DMS114 treated with DMSO at 0.1 percent for 48 hours (cell line): Measurements from ENCODE around the gene FNIP1.
"Not testable (repeated sequence)": the region's sequence is repeated elsewhere in the genome, so short reads cannot be mapped to it uniquely, and the experiment has no call there.

Source experiments
- DNase-seq: peaks from one replicate; lab custom pipeline; 2025; ENCODE audit not compliant: unreplicated experiment; lab: John Stamatoyannopoulos, UW

FNIP1 gene

GRCh38 chr5:131641494-131641893 lies 155.3 kb downstream of the FNIP1 start:
- no peak for DNase-seq

DNA sequence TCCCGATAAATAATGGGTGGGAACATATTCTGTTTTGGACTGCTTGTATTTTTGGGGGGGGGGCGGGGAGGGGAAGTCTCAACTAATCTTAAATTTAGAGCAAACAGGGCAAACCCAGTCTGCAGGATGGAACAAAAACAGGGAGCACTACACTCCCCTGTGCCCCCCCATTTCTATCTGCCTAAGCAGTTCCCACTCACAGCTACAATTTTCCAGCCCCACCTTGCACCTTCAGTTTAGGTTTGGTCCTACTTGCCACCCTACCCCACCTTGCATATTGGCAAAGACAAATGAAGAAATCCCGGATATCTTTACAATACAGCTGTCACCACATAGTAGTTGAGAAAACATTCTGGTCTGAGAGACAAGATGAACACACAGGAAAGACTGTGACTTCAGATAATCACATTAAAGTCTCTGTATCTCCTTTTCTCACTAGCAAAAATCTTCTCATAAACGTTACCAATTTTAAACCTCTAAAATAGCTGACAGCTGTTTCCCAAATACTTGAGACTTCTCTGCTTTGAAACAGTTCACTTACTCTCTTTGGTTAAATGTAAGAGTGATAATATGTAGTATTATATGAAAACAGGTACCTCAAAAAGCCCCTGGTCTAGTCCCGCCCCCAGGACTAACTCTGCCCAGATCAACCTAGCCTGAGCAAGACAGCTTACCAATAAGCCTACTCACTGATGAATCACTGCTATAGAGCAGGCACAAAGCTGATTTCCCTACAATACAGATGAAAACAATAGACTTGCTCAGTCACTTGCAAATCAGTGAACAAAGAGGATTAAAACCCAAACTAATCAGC lies 156.6 kb downstream of the FNIP1 start:
- no peak for DNase-seq

DNA sequence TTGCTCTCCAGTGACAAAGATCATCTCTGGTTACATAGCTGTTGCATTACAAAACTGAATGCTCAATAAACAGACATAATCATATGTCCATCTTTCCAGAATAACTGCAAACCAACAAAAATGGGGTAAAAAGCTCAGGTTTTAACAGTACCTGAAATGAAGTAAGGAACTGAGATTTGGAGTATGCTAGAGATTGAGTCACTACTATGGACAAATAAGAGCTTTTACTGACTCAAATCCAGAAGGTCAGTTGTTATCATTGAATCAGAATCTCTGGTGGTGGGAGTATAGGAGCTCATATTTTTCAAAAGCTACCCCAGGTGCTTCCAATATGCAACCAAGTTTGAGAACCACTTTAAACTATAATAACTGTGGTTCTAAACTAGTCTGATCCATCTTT lies 157.7 kb downstream of the FNIP1 start:
- DNase-seq: no peak

DNA sequence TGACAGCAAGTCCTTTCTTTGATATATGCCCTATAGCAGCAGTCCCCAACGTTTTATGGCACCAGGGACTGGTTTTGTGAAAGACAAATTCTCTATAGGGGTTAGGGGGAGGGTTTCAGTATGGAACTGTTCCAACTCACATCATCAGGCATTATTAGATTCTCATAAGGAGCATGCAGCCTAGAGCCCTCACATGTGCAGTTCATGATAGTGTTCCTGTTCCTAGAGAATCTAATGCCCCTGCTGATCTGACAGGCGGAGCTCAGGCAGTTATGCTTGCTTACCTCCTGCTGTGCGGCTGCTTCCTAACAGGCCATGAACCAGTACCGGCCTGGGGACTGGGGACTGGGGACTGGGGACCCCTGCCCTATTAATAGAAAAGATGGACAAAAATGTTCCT lies 159.1 kb downstream of the FNIP1 start:
- no peak for DNase-seq

DNA sequence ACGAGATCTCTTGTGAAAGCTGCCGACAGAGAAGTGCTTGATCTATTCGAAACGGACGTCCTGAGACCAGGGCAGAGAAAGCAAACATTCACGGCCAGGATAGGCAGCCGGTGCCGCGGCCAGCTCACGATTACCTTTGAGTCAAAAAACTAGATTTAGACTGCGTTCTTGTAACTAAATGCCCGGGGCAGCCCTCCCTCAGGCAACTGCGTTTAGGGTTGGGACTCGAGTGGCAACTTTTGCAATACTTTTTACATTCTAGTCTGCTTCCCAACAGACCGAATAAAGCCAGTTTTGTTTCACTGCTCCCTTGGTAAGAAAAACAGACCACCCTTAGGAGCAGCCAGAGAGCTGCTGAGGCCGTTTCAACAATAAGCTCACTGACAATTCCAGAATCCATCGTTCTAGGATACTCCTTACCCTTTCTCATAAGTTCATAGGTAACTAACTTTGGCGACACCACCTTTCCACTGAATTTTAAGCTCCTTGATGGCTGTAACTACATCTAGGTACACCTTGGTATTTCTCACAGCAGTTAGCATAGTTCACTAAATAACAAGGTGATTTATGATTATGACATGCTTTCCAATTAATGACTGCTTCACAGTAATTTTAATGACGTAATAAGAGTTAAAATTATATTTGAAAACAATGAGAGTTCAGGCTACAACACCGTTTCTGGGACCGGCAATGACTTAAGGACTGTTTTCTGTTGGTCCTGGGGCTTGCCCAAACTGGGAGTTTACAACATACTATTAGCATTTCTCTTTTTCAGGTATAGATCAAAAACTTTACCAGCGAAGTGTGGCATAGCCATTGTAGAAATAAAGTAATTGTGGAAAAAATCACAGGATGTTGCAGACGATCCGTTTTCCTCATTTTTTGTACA lies 160.9 kb downstream of the FNIP1 start:
- DNase-seq: no peak

DNA sequence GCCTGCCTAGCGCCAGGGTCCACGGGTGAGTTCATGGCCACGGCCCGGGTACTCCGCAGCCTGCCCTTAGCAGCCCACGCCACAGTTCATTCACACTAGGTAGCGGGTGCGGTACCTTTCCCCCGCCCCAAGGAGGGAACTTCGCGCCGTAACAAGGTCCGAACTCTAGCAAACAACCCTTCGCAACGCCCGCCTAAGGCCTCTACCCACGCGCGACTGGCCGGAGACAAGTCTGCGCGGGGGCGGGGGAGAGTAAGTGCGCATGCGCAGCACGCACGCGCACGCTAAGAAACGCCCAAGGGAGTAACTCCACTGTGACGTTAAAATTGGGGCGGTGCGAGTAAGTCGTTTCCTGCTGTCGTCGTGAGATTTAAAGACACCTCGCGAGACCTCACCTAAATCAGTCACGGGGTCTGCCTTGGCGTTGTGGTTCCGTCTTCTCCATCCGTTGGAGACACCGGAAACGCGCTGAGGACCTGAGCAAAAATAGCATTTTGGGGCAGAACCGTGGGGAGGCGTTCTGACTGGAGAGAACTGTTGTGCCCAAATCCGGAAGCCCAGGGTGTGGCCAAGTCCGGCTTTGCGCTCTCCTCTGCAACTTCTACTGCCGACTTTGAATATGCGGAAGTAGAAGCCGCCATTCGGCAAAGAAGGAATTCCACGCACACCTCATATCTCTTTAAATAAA lies 161.7 kb downstream of the FNIP1 start, which contains the start of gene RAPGEF6:
Gene RAPGEF6 (minus strand): TSS at position 234 of the 688 bp plus-strand sequence. CDS start 199 bp downstream, at position 35.
- peak; percentile 99 for DNase-seq

GRCh38 chr5:131634666-131634995 lies 162.2 kb downstream of the FNIP1 start:
- peak; percentile 35 for DNase-seq

DNA sequence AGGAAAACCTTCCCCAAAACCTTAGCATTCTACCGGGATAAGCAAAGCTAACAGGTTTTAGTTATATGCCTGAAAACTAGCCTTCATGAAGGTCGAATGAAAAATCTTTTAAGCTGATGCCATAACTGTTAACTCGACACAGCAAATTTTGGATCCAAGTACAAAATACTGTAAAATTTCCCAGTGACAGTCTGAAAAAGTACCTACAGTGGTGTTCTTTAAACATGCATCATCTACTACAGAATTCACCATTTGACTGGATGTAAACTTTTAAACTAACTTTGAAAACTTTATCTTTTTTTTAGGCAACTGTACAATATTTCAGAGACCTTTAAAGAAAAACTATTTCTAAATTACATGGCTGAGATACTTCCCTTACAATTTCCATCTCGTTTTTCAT lies 162.6 kb downstream of the FNIP1 start:
- no peak for DNase-seq

DNA sequence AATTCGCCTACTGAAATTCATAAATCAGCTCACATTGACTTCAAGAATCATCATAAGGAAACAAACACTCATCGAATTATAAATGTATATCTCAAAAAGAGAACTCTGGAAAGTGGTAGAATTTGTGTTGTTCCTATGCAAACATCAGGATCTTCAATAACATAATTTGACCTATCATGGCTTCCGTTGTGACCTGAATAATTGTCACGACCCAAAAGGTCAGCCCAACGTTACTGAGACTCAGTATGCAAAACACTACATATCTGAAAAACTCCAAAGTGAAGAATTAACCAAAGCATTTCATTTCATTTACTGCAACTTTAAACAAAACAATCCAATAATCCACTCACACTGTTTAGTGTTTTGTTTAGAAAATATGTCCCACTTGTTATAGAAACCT lies 163.0 kb downstream of the FNIP1 start:
- no peak for DNase-seq

DNA sequence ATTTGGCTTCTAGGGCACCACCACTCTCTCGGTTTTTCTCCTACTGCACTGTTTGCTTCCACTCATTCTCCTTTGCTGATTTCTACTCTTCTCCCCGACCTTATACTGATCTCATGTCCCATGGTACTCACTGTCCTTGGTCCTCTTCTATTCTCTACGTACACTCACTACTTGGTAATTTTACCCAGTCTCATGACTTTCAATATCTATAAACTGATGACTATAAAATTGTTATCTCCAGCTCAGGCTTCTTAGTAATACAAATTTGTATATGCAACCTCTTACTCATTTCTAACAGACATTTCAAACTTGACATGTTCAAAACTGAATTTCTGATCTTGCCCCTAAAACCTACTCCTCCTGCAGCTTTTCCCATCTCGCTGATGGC lies 165.9 kb downstream of the FNIP1 start:
- DNase-seq: no peak

DNA sequence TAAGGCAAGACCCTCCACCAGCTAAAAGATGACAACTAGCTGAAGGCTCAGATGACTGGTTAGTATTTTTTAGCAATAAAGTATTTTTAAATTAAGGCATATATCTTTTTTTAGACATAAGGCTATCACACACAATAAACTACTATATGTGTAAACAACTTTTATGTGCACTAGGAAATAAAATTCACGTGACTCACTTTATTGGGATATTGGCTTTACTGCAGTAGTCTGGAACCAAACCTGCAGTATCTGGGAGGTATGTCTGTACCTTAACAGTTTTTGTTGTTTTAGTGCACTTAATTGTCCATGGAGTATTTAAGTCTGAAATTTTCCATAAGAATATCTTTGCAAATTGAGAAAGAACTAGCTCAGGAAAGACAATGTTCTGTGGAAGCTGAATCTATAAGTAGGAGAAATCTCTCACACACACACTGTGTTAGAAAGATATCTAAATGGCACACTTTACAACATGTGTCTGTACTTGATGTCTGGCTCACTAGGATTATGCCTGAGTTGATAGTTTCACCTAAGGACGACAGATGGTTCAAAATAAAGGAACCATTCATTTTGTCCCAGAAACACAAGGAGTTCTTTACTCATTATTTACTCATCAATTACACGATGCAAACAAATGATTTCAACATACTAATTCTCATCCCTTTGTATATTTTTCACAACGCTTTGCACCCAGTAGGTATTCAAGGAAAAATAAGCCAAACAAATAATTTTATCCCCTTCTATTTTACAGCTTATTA lies 166.4 kb downstream of the FNIP1 start:
- no peak for DNase-seq

DNA sequence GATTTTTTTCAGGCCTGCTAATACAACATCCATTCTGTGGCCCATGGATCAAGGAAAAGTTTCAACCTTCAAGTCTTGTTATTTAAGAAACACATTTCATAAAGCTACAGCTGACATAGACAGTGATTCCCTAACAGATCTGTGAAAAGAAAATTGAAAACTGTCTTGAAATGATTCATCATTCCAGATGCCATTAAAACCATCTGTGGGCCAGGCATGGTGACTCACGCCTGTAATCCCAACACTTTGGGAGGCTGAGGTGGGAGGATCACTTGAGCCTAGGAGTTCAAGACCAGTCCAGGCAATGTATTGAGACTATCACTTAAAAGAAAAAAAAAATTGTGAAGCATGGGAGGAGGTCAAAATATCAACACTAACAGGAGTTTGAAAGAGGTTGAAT lies 167.8 kb downstream of the FNIP1 start:
- DNase-seq: no peak

GRCh38 chr5:131627207-131627865 lies 169.5 kb downstream of the FNIP1 start:
- no peak for DNase-seq

- no peak for DNase-seq
Measured at GRCh38 chr5:131622633-131623032, 174.2 kb downstream of the FNIP1 start.

DNA sequence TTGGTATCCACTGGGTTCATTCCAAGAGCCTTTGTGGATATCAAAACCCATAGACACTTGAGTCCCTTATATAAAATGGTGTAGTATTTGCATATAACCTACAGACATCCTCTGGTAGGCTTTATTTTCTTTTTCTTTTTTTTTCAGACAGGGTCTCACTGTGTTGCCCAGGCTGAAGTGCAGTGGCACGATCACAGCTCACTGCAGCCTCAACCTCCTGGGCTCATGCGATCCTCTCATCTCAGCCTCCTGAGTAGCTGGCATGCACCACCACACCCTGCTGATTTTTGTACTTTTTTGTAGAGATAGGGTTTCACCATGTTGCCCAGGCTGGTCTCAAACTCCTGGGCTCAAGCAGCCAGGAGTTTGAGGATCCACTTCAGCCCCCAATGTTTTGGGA lies 175.7 kb downstream of the FNIP1 start:
- DNase-seq: not testable (repeated sequence)

DNA sequence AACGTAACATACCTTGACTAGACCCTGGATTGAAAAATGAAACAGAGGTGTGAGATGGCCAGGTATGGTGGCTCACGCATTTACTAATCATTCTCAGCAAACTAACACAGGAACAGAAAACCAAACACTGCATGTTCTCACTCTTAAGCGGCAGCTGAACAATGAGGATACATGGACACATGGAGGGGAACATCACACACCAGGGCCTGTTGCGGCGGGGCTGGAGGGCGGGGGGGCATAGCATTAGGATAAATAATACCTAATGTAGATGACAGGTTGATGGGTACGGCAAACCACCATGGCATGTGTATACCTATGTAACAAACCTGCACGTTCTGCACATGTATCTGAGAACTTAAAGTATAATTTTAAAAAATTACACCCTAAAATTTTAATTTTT lies 177.7 kb downstream of the FNIP1 start:
- no peak for DNase-seq

- no peak for DNase-seq
Measured at GRCh38 chr5:131617140-131617822, 179.5 kb downstream of the FNIP1 start.

DNA sequence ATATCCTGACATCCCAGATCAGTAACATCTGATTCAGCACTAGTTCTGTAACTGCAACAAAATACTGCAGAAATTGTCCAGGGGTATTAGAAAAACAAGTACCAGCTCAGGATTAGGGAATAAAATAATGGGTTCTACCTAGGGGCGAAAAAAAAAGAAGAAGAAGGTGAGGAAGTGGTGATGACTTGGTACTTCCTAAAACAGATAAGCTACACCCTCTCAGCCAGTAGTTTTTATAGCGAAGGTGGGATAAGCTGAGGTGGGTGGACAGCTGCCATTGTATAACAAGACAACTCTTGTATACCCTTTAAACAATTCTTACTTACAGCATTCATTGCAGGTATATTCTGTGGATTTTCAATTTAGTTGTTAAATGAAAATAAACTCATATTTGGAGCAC lies 180.9 kb downstream of the FNIP1 start:
- no peak for DNase-seq

DNA sequence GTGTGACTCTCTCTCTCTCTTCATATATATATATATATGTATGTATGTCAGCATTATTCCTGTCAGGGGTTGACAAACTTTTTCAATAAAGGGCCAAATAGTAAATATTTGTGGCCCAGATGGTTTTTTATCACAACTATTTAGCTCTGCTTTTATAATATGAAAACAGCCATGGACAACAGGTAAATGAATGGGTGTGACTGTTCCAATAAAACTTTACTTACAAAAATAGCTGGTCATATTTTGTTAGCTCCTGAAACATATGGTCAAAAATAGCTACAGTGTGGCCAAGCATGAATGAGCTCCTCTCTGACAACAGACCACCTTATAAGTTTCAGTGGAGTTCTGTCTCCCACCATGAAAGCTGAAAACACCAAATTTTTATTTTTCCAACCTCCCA lies 183.4 kb downstream of the FNIP1 start:
- no peak for DNase-seq

DNA sequence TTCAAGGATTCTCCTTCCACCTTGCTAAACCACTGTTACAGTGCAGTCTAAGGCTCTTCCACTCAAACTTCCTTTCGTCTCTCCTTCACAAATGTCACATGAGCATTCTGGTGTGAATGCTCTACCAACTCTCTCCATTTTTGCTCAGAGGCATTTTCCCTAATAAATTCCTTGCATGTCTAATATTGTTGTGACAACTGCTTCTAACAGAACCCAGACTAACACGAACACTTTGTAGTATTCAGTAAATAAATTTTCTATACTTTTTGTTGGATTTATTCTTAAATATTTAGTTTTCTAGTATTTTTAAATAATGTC lies 185.8 kb downstream of the FNIP1 start:
- no peak for DNase-seq
